Measurements from ENCODE around the gene TRABD2B. TPM values are rescaled to one million over a fixed set of nuclear protein-coding genes. Genes with fewer than 3 reads are reported as not detected.

The TRABD2B gene
- total RNA-seq, 1 experiment from 2014 or later = 10.3 TPM

DNA sequence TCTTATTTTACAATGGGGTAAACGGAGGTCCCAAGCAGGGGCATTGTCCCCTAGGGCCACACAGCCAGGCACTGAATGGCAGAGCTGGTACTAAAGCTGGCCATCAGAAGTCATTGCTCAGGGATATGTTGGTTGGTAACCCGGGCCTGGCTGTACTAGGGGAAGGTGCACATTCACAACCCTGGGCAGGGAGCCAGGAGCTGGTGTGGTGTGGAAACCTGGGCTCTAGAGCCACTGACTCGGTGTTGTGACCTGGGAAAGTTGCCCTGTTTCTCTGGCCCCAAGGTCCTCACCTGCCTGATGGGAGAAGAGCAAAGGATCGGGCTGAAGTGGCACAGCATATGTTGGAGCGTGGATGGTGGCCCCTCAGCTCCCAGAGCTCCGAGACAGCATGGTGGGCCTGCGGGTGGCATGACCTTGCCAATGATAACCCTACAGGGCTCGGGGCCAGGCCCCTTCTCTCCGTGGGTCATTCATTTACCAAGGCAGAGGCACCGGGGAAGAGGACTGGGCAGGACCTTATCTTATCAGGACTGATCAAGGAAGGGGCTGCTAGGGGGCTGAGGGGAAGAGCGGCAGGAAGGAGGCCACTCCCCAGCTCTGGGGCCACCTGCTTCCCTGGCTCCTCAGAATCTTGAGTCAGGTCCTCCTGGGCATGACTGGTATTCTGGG lies 274.1 kb downstream of the TRABD2B start (continued):
- TF ChIP-seq AFF4 (CRISPR knock-in tag; IDR thresholded peaks at IDR 0.05; ENCODE audit: borderline replicate concordance) (no peak), RELA (CRISPR knock-in tag; IDR thresholded peaks at IDR 0.05; ENCODE audit: borderline replicate concordance) (no peak), CBFB (CRISPR knock-in tag; IDR thresholded peaks at IDR 0.05; ENCODE audit: low read depth) (no peak), ZNF317 (CRISPR knock-in tag; IDR thresholded peaks at IDR 0.05; ENCODE audit: borderline replicate concordance, low read depth) (no peak), EMX1 (CRISPR knock-in tag; IDR thresholded peaks at IDR 0.05) (no peak), ZNF263 (CRISPR knock-in tag; IDR thresholded peaks at IDR 0.05; ENCODE audit: low read depth) (no peak), GABPB1 (CRISPR knock-in tag; IDR thresholded peaks at IDR 0.05) (no peak), SOX15 (CRISPR knock-in tag; IDR thresholded peaks at IDR 0.05) (no peak), ZNF121 (CRISPR knock-in tag; IDR thresholded peaks at IDR 0.05) (no peak), TP53 (CRISPR knock-in tag; IDR thresholded peaks at IDR 0.05) (no peak), ZNF138 (CRISPR knock-in tag; conservative IDR thresholded peaks at IDR 0.05) (no peak), KAT7 (CRISPR knock-in tag; IDR thresholded peaks at IDR 0.05; ENCODE audit: borderline replicate concordance) (no peak)

GRCh38 chr1:47722101-47722500 lies 275.1 kb downstream of the TRABD2B start:
- peaks cover 18% of the 10 kb centered on the region for H3K4me1 Mint-ChIP-seq
- no peak for ATAC-seq
- no peak overlapping the region for H3K27ac Mint-ChIP-seq
- CTCF ChIA-PET = interaction anchor here (0.7 to 2.6 kb wide), 3 partner anchors 12 to 290 kb away, joined by 3 to 11 read pairs (median 3); partner anchors contain the start of gene FOXD2
- H3K27me3 Mint-ChIP-seq (ENCODE audit: low read depth) = peaks cover 80% of the 10 kb centered on the region
- H3K36me3 Mint-ChIP-seq = no peaks in the 10 kb centered on the region
- no peaks in the 10 kb centered on the region for H3K9me3 Mint-ChIP-seq
- no peak for DNase-seq (ENCODE audit: low spot score)
- no peak overlapping the region for H3K4me3 Mint-ChIP-seq
- TF ChIP-seq NFATC4 (CRISPR knock-in tag; IDR thresholded peaks at IDR 0.05) = no peak
- no peak for TF ChIP-seq ZMAT4 (CRISPR knock-in tag; IDR thresholded peaks at IDR 0.05)
- no peak for TF ChIP-seq CREB1 (CRISPR knock-in tag; IDR thresholded peaks at IDR 0.05)
- no peak for TF ChIP-seq PRRX2 (CRISPR knock-in tag; IDR thresholded peaks at IDR 0.05)
- TF ChIP-seq FOXP1 (CRISPR knock-in tag; IDR thresholded peaks at IDR 0.05; ENCODE audit: borderline replicate concordance) = no peak
- TF ChIP-seq, protein P1, sequence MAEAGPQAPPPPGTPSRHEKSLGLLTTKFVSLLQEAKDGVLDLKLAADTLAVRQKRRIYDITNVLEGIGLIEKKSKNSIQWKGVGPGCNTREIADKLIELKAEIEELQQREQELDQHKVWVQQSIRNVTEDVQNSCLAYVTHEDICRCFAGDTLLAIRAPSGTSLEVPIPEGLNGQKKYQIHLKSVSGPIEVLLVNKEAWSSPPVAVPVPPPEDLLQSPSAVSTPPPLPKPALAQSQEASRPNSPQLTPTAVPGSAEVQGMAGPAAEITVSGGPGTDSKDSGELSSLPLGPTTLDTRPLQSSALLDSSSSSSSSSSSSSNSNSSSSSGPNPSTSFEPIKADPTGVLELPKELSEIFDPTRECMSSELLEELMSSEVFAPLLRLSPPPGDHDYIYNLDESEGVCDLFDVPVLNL (CRISPR knock-in tag; IDR thresholded peaks at IDR 0.05; ENCODE audit: borderline replicate concordance, low read depth) = no peak
- TF ChIP-seq PREB (CRISPR knock-in tag; IDR thresholded peaks at IDR 0.05; ENCODE audit: borderline replicate concordance) = no peak
- TF ChIP-seq MAX (CRISPR knock-in tag; IDR thresholded peaks at IDR 0.05) = no peak
- no peak for TF ChIP-seq ATF3 (CRISPR knock-in tag; conservative IDR thresholded peaks at IDR 0.05)
- TF ChIP-seq E2F1 (CRISPR knock-in tag; IDR thresholded peaks at IDR 0.05) = no peak
- TF ChIP-seq RELA (CRISPR knock-in tag; IDR thresholded peaks at IDR 0.05; ENCODE audit: borderline replicate concordance) = no peak
- TF ChIP-seq MYBL2 (CRISPR knock-in tag; IDR thresholded peaks at IDR 0.05) = no peak
- no peak for TF ChIP-seq FOXJ3 (CRISPR knock-in tag; IDR thresholded peaks at IDR 0.05; ENCODE audit: borderline replicate concordance)
- no peak for TF ChIP-seq ATF1 (CRISPR knock-in tag; IDR thresholded peaks at IDR 0.05)
- POLR2A ChIA-PET = no interaction called here

Measured in WTC11 (cell line).